Prostate gland (tissue), 2 donors: ENCODE data around the gene PRDM10.

Experiments used
- CTCF ChIP-seq, 4 experiments: fragments of 200-600 bp in 2 of 4; fragments of 450-650 bp in 2 of 4; sonication (generic) in 2 of 4; IDR thresholded peaks; 1 replicate in 3 of 4; 2 replicates in 1 of 4; pipeline ENCODE4 v1.5.1; 2016 to 2019; ENCODE audit warnings: antibody characterized with exemption in 4 of 4, mild to moderate bottlenecking in 2 of 4, moderate library complexity in 2 of 4
- POLR2AphosphoS5 ChIP-seq: sonication (generic); formaldehyde crosslinking; IDR thresholded peaks from one replicate; pipeline ENCODE4 v1.6.1; 2017; ENCODE audit warnings: antibody characterized with exemption

- TF ChIP-seq CTCF (IDR thresholded peaks at IDR 0.05) = no peak
- no peak for TF ChIP-seq POLR2AphosphoS5
Measured at GRCh38 chr11:129910360-129910759, 92.3 kb downstream of the PRDM10 start.
